Measurements from ENCODE around the gene SBK1.

- no peak for TF ChIP-seq EZH2 (IDR thresholded peaks at IDR 0.05; ENCODE audit: borderline replicate concordance)
- no peak for TF ChIP-seq CTCF (IDR thresholded peaks at IDR 0.05; ENCODE audit: poor library complexity)
Observed at GRCh38 chr16:28320023-28320561, 27.8 kb downstream of the SBK1 start.
